NCI-H1048 (cell line): ENCODE data around the gene CCL13.

Experiments
- DNase-seq: peaks from one replicate; lab custom pipeline; 2025; lab: John Stamatoyannopoulos, UW

Gene CCL13

DNA sequence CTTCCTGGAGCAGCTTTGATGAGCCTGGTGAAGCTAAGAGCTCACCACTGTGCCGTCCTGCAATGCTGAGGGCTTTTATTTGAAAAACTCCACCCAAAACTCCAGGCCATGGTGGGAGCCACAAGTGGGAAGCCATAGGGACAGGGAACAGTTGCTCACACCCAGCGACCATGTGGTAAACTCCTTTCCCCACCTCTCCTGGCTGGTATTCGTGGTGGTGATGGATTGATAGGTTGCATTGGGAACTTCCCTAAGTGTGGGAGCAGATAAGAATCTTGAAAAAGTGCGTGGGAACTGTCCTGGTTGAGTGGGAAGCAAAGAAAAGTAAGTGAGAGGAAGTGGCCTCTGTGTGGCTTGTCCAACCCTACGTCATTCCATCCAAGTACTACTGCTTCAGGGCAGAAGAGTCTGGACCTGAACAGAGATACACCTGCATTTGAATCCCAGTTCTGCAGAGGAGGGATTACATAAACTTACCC is 6.9 kb downstream of the CCL13 start, which contains the start of gene CCL1:
CCL1 (minus strand) TSS at position 51 of the 479 bp plus-strand sequence. CDS start 72 bp downstream, outside the sequence.
- no peak for DNase-seq

DNA sequence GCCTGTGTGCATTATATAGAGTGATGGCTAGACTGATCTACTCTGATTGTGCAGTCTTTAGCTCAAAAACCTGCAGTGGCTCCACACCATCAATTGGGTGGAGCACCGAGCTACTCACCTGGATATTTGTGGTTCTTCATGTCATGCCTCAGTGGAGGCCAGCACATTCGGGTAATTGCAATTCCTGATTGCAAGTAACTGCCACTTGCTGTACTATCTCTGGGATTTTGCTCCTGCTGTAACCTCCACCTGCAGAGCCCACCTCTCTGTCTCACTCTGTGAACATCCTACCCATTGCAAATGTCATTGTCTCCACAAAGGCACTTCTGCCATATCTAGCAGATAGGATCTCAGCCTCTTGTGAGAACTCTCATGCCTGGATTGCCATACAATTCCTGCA is 8.5 kb downstream of the CCL13 start:
- no peak for DNase-seq

DNA sequence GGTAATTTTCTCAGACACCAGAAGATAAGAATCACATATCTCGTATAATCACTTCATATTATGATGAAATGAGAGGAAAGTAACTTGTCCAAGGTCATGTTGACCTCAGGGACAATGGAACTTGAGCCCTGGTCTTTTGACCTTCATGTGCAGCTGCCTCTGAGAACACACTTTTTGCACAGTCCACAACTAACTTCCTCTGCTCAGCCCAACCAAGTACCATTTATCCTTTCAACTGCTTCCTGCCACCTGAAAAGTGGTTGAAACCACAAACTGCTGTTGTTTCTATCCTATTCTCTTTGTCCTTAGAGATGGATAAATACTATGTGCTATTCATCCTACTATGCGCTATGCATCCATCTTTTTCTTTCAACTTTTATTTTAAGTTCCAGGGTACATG is 9.1 kb downstream of the CCL13 start:
- no peak for DNase-seq

DNA sequence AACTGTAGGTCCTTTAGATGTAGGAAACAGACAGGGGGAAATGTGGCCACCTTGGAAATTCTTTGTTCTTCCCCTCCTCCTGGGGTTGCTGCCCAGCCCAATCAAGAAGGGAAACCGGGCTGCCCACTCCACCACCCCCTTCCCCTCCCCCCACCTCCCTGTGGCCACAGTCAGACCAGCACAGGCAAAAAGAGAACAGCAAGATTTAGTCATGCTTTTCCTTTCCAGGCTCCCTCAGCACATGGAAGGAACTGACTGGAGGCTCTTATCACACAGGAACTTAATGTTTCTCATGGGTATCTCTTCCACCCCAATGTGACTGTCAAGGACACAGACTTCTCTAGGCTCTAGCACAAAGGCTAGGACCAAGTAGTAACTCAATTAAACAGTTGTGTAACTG is 9.7 kb downstream of the CCL13 start:
- no peak for DNase-seq

DNA sequence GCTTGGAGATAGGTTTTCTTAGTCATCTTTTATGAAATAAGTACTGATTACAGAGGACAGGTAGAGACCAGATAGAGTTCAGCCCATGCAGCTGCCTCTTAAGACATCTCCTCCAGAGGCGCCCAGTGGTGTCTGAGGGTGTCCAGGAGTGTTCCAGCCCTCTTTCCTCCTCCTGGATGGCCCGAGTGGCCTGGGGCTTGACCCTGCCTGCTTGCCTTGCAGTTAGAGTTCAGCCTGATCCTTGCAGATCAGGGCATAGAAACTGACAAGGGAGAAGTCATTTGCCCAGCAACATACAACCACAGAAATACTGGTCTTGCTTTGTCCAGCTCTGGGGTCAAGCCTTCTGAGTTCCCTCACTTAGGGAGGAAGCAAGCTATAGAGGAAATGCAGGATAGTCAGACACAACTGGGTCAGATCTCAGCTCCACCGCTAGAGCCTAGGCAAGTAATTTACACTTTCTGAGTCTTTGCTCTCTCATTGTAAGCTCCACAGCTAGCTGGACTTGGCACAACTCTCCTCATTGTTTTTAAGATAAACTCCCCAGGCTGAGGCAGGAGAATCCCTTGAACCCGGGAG is 10.3 kb downstream of the CCL13 start:
- DNase-seq = no peak

DNA sequence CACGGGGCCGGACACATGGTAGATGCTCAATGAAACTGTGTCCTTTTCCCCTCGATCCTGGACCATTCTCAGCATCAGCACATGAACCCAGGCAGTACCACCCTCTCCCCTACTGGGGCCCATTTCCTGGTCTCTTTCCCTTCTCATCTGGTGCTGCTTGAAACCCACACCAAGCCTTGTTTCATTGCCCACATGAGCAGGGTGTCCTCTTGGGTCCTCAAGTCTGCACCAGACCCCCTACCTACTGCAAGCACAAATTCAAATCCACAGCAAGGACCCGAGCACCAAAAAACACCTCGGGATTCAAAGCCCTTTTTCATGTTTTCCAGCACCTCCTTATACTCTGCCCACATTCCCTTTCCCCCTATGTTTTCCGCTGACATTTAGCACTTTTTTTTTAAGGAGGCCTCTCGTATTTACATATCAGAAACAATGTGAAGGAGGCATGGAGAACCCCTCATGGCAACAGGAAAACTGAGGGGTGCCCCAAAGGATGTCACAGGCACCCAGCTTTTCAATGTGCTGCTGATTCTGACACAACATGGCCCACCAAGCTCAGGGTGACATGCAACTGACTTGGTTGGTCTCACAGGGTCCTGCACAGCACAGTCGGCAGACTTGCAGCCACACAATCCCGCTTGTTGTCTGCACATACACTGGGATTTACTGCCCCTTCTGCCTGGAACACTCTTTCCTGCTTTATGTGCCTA is 11.4 kb downstream of the CCL13 start:
- DNase-seq = no peak

DNA sequence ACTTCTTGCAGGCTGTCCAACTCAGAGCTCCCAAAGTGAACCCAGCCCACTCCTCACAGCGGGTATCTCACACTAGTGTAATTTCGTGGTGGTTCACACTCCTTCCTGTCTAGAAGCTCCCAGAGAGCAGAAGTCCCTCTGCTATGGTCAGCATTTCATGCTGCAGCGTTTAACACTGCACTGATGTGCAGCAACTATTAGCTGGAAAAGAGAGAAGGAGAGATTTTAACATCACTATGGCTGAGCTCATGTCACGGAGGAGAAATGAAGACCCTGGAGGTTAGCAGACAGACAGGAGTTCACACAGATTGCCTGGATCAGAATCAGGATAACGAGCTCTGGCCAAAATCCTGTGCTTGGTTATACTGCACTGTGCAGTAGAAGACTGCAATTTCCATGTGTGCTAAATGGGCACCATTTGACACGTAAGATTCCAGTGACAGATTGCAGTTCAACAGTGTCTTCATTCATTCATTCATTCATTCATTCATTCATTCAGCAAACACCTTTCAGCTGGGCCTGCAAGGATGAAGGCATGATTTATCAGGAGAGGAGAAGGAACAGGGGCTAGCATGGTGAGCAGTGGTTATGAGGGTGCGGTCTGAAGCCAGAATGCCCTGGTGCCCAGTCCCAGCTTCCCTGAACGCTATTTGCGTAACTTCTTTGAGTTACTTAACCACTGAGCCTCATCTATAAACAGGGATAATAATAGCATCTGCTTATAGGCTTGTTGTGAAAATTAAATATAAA is 12.1 kb downstream of the CCL13 start:
- no peak for DNase-seq

DNA sequence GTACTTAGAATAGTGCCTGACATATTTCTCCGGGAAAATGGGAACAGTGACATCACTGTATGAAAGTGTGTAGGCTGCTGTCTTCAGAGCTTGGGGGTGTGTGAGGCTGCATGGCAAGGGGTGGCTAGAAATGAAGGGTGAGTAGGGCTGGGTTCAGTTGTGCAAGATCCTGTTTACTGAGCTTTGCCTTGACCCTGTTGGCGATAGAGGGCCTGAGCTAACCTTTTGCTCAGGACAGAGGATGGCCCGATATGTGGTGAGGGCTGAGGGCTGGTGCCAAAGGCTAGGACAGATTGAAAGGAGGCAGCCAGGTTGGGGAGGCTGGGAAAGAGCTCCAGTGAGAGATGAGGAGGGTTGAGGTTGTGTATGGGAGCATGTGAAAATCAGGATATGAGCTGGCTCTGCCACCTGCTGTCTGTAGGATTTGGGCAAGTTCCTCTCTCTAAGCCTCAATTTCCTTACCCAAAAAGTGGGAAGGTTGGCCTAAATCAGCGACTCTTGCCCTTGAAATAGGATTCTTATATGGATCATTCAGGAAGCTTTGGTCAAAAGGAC is 12.7 kb downstream of the CCL13 start:
- no peak for DNase-seq

DNA sequence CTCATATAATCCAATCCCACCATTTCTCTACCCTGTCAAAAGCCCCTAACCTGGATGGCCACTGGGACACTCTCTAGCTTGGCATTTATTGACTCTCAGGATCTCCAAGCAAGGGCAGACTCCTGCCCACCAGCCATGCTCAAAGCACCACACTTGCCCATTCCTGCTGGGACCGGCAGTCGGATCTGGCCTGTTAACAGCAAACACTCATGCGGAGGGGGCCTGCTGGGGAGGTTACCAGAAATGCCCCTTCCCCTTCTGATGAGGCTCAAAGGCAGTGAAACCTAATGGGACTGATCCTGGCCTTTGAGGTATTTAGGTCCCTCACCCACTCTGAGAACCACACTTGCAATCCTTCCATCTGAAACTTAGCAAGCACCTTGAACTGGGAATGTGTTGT is 13.3 kb downstream of the CCL13 start:
- no peak for DNase-seq

DNA sequence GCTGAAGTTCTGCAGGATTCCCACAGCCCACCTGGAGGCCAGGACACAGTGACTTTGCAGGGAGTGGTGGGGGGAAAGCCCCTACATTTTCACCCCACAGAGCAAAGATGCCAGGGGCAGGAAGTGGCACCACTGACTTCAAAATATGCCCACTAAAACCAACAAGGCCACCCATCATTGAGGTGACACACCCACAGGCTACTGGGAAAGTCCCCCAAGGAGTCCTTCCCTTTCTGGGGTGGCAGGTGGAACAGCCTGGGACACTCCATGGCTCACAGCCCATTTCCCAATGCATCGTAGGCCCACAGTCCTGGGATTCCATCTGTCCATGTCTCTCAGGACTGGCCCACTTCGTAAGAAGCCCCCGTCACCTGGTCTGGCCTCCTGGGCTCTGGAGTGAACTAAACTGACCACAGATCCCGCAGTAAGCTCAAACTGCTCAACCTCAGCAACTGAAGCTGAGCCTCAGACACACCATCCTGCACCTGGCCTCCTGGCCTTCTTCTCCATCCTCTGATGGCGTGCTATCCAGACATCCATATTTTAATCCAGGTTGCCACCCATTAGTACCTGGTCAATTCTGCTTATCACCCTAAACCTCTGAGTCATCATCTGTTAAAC is 14.2 kb downstream of the CCL13 start:
- DNase-seq = no peak

DNA sequence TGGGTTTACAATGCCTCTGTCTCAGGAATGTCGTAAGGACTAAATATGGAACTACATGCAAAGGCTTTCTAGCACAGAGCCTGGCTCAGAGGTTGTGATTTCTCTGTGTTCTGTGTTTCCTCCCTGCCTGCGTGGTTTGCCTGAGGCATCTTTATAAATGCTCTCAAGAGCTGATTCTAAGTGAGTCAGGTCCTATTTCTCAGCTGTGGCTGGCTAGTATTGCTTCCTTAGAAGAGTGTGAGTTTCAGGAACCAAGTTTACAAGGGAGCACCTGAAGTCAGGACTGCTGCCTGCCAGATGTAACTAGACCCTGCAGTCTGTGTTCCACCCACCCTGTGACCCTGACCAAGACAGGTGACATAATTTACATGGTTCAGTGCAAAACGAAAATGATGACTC is 14.7 kb downstream of the CCL13 start:
- DNase-seq = no peak

DNA sequence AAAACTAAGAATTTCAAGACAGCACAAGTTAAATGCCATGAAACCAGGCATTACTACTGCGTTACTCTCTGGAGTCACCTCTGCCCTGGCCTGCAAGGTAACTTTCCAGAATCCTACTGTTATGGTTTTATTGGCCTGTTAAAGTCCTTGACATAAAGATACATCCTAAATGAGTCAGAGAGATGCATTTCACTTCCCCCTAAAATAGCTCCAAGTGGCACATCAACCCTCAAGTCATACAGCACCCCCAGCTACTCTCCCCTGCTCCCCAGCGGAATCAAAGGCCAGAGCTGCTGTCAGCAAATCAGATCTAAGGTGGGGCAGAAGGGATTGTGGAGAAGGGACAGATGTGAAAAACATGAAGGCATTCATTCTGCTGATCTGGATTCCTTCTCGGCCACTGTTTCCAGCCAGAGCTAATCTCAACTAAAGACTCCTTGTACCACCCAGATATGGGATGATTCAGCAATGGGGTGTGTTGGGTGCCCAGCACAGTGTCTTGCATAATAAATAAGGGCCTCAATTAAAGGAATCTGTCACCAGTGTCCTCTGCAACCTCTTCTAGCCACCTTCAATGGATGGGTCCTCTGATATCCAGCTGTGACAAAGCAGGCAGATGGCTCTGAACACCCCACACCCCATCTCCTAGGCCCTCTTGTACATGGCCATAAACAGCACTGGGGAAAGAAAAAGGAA is 15.3 kb downstream of the CCL13 start:
- no peak for DNase-seq

DNA sequence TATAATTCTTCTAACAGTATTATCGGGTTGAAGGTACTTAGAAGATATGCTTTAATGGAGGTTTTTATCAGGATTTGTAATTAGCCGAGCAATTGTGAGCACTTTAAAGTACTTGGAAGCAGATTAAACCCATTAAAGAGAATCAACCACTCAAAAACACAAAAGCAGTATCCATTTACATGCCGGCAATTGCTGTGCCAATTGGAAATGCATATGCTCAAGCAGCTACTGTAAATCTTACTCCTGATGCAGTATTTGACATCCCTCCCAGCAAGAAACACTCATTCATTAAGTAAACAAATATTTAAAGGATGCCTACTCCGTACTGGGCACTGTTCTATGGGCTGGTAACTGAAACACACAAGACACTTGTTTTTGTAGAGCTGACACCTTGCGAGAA is 18.2 kb downstream of the CCL13 start:
- DNase-seq = no peak

DNA sequence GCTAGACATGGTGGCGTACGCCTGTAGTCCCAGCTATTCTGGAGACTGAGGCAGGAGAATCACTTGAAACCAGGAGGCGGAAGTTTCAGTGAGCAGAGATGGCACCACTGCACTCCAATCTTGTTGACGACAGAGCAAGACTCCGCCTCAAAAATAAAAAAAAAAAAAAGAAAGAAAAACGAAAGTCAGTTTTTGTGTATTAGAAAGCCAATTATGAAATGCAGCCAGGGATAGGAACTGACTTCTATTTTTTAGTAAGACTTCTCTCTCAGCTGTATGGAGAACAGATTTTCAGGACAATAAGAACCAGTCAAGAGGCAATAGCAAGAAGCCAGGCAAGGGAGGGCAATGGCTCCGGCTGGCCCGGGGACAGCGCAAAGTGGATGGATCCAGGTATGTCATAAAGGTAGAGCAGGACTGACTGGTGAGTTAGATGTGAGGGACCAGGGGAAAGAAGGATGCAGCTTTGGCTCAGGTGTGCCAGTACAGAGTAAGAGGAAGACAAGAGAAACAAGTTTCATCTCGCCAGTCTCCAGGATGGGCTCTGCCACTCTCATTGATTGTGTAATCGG is 19.2 kb downstream of the CCL13 start:
- DNase-seq = no peak

DNA sequence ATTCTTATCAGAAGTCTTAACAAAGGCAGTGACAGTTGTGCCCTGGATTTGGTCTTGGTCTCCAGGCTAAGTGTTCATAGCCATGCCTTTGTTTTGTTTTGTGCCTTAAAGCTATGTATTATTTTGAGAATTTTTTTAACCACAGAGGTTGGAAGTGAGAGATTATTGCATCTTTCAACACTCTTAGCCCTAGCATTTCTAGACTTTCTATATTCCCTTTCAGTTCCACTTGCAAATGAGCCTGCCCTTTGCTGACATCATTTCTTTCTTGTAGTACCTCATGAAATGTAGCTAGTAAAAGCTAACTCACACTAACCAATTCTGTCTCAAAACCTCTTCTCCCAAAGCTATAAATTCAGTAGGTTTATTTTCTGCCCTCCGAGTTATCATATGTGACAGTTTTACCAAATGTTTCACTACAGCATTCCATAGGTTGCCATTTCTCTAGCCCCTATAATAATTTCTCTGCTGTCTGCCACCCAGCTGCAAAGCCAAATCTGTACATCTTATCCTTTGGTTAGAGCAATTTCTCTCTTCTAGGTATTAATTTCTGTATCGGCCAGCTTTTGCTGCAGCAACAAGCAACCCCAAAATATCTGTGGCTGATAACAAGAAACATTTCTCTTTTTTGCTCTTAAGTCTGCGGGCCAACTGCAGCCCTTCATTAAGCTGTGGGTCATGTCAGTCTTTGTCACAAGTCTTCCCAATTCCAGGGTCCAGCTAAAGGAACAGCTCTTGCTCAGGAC is 21.0 kb downstream of the CCL13 start:
- no peak for DNase-seq

DNA sequence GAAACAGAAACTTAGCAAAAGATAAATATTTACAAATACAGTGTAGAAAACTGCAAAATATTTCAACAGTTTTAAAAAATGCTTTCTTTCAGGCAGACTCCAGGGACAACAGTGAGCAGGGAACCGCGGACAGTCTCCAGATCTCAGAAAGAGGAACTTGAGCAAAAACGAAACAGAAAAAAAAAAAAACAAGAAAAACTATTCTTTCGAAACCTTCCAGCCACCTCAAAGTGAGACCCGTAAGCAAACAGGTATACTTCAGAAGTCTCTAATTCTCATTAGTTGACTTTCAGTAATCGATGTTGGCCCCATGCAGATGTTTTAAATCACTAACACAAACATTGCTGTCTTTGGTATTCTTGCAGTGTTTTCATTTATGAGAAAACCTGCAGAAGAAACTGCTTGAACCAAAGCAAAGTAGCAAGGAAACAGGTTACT is 22.4 kb downstream of the CCL13 start:
- no peak for DNase-seq

DNA sequence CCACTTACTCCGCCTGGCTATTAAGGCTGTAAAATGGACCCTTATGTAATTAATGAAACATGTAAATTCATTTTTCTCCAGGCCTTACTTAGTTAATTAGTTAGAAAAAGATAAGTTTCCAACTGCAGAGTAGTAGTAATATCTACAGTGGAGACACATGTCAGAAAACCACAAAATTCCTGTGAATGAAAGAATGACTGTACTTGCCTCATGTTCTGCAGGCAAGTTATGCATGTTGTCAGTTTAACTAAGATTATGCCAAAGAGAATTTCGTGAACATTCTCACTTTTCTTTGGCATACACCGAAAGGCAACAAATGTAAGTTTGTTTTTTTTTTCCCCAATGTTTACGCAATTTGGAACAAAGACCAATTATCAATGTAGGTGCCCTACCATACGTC is 23.6 kb downstream of the CCL13 start:
- DNase-seq = no peak

DNA sequence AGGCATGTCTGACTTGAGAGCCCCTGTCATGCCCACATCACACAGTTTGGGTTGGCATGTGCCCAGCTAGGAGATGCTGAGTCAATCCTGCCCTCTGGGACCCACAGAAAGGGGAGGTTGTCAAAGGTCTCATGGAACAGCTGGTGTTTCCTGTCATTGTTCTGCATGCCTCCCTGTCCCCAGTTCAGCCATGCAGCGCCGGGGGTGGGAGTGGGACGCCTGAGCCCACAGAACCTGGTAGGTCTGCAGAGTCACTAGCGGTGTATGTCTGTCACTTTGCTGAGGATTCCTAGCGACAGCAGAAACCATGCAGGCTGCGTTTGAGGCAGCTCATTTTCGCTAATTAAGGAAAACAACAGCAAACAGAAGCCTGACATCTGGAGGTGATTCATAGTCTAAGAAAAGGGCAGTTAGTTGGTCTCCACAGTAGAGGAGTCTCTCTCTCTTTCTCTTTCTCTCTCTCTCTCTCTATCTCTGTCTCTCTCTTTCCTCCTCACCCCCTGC is 26.4 kb downstream of the CCL13 start:
- DNase-seq = no peak

DNA sequence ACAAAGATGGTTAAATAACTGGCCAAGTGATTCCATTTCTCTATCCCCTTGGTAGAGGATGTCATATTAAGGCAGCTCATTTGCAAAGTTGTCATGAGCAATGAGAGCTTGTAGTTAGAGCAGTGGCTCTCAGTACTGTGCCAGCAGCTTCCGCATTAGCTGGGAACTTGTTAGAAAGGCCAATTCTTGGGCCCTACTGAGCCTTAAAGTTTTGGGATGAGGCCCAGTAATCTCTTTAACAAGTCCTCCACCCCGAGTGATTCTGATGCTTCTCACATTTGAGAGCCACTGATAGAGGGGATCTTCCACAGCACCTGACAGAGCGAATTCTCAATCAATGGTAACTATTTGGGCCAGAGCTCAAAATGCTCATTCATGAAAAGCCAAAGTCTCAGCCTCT is 26.9 kb downstream of the CCL13 start:
- DNase-seq = no peak

DNA sequence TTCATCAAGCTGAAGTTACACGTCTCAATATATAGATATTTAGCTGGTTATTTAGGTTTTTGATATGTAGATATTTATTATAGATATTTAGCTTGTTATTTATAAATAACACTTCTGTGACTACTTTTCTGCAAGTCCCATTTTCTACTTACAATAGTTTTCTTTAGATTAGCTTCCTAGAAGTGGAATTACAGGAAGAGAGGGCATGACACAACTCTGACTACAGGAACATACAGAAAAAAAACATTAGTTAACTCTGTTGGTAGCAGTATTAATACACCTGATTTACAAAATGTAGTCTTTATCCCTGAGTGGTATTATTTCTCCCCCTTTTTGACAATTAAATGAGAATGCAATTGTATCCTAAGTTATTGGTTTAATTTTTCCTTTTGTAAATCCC is 28.0 kb downstream of the CCL13 start:
- DNase-seq = no peak
